Activated naive CD8-positive, alpha-beta T cell treated with anti-CD3 and anti-CD28 coated beads, Interleukin-2, amount 10 ng/mL, durations not matched to agents 7 days and 5 days (primary cell): ENCODE results near the gene CHAD. TPM values are rescaled to one million over a fixed set of nuclear protein-coding genes. Genes with fewer than 3 reads are reported as not detected.

Experiments used
- ATAC-seq: fragments of 150-1000 bp; cut with Tn5 transposase; one replicate; pipeline ENCODE4 v1.10.0; 2021; ENCODE audit warnings: low read depth, moderate library complexity
- POLR2A ChIA-PET: fragments of 350-600 bp; sonication (Branson Sonifier 250); formaldehyde crosslinking; loops from one replicate; lab custom pipeline; 2021; ENCODE audit warnings: antibody characterized with exemption; lab: Charles Lee
- DNase-seq: peaks from one replicate; pipeline ENCODE4 v3.0.0; 2021
- H3K27ac Mint-ChIP-seq: one replicate; pipeline ENCODE4 v1.8.0; 2022; ENCODE audit warnings: mild to moderate bottlenecking, mixed read lengths
- H3K27me3 Mint-ChIP-seq: one replicate; pipeline ENCODE4 v1.8.0; 2022; ENCODE audit warnings: mild to moderate bottlenecking, moderate library complexity, mixed read lengths
- H3K36me3 Mint-ChIP-seq: one replicate; pipeline ENCODE4 v1.8.0; 2021; ENCODE audit warnings: mild to moderate bottlenecking, mixed read lengths
- H3K4me1 Mint-ChIP-seq: one replicate; pipeline ENCODE4 v1.8.0; 2021; ENCODE audit warnings: mixed read lengths
- H3K4me3 Mint-ChIP-seq: one replicate; pipeline ENCODE4 v1.8.0; 2022; ENCODE audit warnings: mild to moderate bottlenecking, moderate library complexity, mixed read lengths
- H3K9me3 Mint-ChIP-seq: one replicate; pipeline ENCODE4 v1.8.0; 2021; ENCODE audit warnings: mixed read lengths
- total RNA-seq, 2 experiments: library from RNA; stranded (reverse); gene quantifications; one replicate each; pipeline ENCODE4 v1.2.3, GENCODE V29; 2021

Gene CHAD
- total RNA-seq, 2 experiments from 2014 or later: not detected

DNA sequence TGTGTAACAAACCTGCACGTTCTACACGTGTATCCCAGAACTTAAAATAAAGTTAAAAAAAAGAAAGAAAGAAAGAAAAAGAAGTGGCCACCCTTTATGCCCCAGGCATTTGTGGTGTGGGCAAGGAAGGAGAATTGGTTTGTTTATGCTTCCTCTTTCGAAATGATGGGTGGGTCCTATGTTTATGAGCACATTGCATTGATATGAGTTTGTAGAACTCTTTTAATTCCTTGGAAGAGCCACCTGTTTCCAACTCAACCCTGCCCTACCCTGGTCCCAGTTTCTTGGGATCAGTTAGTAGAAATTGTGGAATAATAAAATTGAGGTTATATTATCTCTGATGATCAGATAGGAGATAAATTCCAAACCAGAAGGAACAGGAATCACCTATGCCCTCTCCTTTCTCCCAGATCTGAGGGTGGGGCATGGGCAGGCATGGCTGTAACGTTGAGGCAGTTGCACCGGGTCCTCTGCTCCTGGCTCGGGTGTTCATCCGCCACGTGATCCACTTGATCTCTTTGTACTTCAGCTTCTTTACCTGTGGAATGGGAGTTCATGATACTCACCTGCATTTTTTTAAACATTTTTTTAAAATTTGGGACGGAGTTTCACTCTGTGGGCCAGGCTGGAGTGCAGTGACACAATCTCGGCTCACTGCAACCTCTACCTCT is 15.9 kb downstream of the CHAD start:
- Mint-ChIP-seq H3K27ac (no peak overlapping the region), H3K27me3 (no peaks in the 10 kb centered on the region), H3K4me1 (peaks cover 2% of the 10 kb centered on the region), H3K9me3 (no peaks in the 10 kb centered on the region), H3K36me3 (peaks cover 4% of the 10 kb centered on the region), H3K4me3 (no peak overlapping the region)
- POLR2A ChIA-PET: no interaction called here
- no peak for DNase-seq
- ATAC-seq: no peak

DNA sequence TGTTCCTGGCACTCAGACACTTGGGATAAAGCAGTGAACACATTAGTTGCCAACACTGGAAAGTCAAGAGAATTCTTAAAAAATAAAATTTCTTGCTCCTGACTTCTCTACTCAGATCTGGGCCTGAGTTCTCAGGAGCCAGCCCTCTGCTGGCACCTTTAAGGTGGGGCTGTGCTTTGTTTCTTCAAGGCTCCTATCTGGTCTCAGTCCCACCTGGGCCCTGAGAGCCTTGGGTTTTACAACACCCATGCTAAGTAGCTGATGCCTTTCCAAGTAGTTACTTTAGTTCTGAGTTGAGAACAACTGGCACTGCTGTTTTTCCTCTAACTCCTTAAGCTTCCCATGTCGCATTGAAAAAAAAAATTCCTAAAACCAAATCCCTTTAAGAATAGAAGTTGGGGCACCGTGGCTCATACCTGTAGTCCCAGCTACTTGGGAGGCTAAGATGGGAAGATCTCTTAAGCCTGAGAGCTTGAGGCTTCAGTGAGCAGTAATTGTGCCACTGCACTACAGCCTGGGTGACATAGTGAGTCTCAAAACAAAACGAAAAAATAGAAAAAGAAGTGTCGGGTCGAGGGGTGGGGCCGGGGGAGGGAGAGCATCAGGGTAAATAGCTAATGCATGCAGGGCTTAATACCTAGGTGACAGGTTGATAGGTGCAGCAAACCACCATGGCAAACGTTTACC is 16.6 kb downstream of the CHAD start:
- no peaks in the 10 kb centered on the region for H3K9me3 Mint-ChIP-seq
- H3K4me3 Mint-ChIP-seq: no peak overlapping the region
- POLR2A ChIA-PET: no interaction called here
- no peaks in the 10 kb centered on the region for H3K27me3 Mint-ChIP-seq
- H3K36me3 Mint-ChIP-seq: peaks cover 4% of the 10 kb centered on the region
- DNase-seq (no peak), ATAC-seq (no peak)
- no peak overlapping the region for H3K27ac Mint-ChIP-seq
- H3K4me1 Mint-ChIP-seq: peaks cover 2% of the 10 kb centered on the region

GRCh38 chr17:50448643-50449042 is 20.0 kb downstream of the CHAD start:
- POLR2A ChIA-PET: no interaction called here
- H3K4me1 Mint-ChIP-seq: peaks cover 2% of the 10 kb centered on the region
- peaks cover 2% of the 10 kb centered on the region for H3K36me3 Mint-ChIP-seq
- no peak overlapping the region for H3K27ac Mint-ChIP-seq
- no peak for DNase-seq
- ATAC-seq: no peak
- no peaks in the 10 kb centered on the region for H3K9me3 Mint-ChIP-seq
- H3K4me3 Mint-ChIP-seq: no peak overlapping the region
- H3K27me3 Mint-ChIP-seq: no peaks in the 10 kb centered on the region

DNA sequence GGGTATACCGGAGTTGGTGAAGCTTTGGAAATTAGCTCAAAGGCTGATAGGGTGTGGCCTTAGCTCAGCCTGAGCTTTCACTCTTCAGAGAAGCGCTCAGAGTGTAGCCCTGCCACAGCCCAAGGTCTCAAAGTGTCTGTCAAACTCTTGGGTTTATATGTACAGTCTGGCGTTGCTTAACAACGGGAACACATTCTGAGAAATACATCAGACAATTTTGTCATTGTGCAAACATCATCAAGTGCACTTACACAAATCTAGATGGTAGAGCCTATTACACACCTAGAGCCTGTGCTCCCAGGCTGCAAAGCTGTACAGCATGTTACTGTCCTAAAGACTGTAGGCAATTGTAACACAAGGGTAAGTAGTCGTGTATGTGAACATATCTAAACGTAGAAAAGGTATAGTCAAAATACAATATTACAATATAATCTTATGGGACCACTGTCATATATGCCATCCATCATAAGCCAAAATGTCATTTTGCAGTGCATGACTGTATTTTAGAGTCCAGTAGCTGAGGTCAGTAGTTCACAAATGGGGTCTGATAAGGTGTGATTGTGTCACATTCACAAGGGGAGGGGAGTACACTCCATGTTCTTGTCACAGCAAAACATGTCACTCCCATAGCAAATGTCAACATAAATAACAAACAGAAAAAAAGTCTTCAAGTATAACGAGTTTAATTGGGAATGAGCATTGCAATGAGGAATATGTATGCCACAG is 20.6 kb downstream of the CHAD start:
- no peak overlapping the region for H3K4me3 Mint-ChIP-seq
- H3K36me3 Mint-ChIP-seq: peaks cover 2% of the 10 kb centered on the region
- H3K4me1 Mint-ChIP-seq: peaks cover 2% of the 10 kb centered on the region
- no peak overlapping the region for H3K27ac Mint-ChIP-seq
- DNase-seq (no peak), ATAC-seq (no peak)
- H3K27me3 Mint-ChIP-seq: no peaks in the 10 kb centered on the region
- H3K9me3 Mint-ChIP-seq: no peaks in the 10 kb centered on the region
- POLR2A ChIA-PET: no interaction called here

DNA sequence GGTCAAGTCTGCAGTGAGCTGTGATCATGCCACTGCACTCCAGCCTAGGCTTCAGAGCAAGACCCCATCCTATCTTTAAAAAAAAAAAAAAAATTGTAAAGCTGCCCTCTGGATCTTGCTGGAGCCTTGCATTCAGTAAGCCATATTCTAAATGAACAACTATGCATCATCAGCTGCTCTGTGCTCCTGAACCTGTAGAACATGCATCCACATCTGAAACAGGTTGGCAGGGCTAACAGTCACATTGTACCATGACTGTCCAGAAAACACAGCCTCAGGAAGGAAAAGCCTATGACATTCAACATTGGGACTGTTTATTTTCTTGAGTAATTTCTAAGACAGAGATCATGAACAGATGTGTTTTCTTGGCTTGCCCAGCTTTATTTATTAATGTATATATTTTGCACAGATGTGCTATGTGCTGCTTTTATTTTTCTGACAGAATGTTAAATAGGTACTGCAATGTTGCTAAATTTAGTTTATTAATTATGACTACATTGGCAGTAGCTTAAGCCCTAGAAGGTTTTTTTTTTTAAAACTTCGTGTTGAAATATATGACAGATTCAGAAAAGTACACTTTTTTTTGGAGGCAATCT is 22.9 kb downstream of the CHAD start:
- Mint-ChIP-seq H3K9me3 (no peaks in the 10 kb centered on the region), H3K36me3 (peaks cover 2% of the 10 kb centered on the region), H3K27me3 (no peaks in the 10 kb centered on the region), H3K4me1 (no peaks in the 10 kb centered on the region), H3K27ac (no peak overlapping the region), H3K4me3 (no peak overlapping the region)
- ATAC-seq (no peak), DNase-seq (no peak)
- POLR2A ChIA-PET: no interaction called here

DNA sequence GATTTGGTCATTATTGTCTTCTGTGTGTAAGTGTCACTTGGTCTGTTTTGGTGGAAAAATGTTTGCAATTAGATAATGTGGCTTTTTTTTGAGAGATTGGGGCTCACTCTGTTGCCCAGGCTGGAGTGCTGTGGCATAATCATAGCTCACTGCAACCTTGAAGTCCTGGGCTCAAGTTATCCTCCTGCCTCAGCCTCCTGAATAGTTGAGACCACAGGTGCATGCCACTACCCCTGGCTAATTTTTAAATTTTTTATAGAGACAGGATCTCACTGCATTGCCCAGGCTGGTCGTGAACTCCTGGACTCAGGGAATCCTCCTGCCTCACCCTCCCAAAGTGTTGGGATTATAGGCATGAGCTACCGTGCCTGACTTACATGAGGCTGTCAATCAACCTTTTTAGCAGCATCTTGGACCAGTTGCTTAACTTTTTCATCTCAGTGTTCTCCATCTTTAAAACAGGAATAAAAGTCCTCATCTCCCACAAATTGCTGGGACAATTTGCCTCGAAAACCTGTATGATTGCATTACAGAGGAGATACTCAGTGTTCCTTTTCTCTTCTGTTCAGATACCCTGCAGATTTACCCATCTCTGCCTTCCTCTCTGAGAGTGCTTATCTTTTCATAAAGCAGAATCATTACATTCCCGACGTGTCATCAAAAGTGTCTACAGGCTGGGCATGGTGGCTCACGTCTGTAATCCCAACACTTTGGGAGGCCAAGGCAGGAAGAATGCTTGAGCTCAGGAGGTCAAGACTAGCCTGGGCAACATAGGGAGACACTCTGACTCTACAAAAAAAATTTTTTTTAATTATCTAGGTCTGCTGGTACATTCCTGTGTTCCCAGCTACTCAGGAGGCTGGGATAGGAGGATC is 23.6 kb downstream of the CHAD start:
- POLR2A ChIA-PET: no interaction called here
- Mint-ChIP-seq H3K4me3 (no peak overlapping the region), H3K27me3 (no peaks in the 10 kb centered on the region), H3K4me1 (no peaks in the 10 kb centered on the region), H3K9me3 (no peaks in the 10 kb centered on the region), H3K36me3 (no peaks in the 10 kb centered on the region), H3K27ac (no peak overlapping the region)
- no peak for DNase-seq
- ATAC-seq: no peak

DNA sequence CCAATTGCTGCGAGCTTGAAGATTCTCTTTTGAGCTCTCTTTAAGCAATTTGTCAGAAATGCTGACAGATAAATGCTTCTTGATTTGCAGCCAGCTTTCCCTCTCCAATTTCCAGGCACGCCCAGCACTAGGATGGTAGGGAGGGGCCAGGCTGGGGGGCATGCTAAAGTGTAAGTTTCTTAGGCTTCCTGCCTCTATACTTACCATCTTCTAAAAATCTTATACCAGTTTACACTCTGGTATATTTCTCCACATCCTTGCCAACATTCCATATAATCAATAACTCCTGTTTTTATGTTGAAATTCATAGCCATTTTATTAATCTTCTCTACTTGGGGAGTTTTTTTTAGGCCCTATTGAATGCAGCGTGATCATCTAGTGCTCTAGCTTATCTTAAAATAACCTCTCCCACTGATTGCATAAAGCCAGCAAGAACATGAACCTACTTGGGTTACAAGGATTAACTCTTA is 25.1 kb downstream of the CHAD start:
- no peak for DNase-seq
- no peaks in the 10 kb centered on the region for H3K36me3 Mint-ChIP-seq

GRCh38 chr17:50440838-50441829 is 27.5 kb downstream of the CHAD start:
- POLR2A ChIA-PET: interaction anchor here (0.7 kb wide), 1 partner anchor 24 kb away, joined by 3 read pairs; no protein-coding TSS in a partner anchor
- Mint-ChIP-seq H3K27ac (no peak overlapping the region), H3K4me1 (peaks cover 2% of the 10 kb centered on the region), H3K4me3 (no peak overlapping the region), H3K9me3 (no peaks in the 10 kb centered on the region), H3K36me3 (peaks cover 6% of the 10 kb centered on the region), H3K27me3 (no peaks in the 10 kb centered on the region)
- no peak for ATAC-seq
- no peak for DNase-seq

More for the DNA sequence above, 25.1 kb downstream of the CHAD start:
- H3K4me3 Mint-ChIP-seq: no peak overlapping the region
- no peaks in the 10 kb centered on the region for H3K27me3 Mint-ChIP-seq
- H3K4me1 Mint-ChIP-seq: peaks cover 2% of the 10 kb centered on the region
- no peaks in the 10 kb centered on the region for H3K9me3 Mint-ChIP-seq
- H3K27ac Mint-ChIP-seq: no peak overlapping the region
- ATAC-seq: no peak
- POLR2A ChIA-PET: interaction anchor here (0.6 kb wide), 1 partner anchor 11 kb away, joined by 3 read pairs; no protein-coding TSS in a partner anchor

GRCh38 chr17:50440172-50440837 is 28.4 kb downstream of the CHAD start:
- Mint-ChIP-seq H3K9me3 (no peaks in the 10 kb centered on the region), H3K27ac (no peak overlapping the region), H3K27me3 (no peaks in the 10 kb centered on the region), H3K36me3 (peaks cover 6% of the 10 kb centered on the region), H3K4me3 (no peak overlapping the region), H3K4me1 (peaks cover 2% of the 10 kb centered on the region)
- no peak for DNase-seq
- ATAC-seq: no peak
- POLR2A ChIA-PET: interaction anchor here (0.5 to 0.7 kb wide), 2 partner anchors 24 to 141 kb away, joined by 3 read pairs; no protein-coding TSS in a partner anchor

GRCh38 chr17:50439008-50439407 is 29.7 kb downstream of the CHAD start:
- no peak for ATAC-seq
- DNase-seq: no peak

GRCh38 chr17:50437409-50437808 is 31.3 kb downstream of the CHAD start:
- H3K27ac Mint-ChIP-seq: no peak overlapping the region
- no peak for ATAC-seq
- no peak overlapping the region for H3K4me3 Mint-ChIP-seq
- peaks cover 6% of the 10 kb centered on the region for H3K36me3 Mint-ChIP-seq
- no peaks in the 10 kb centered on the region for H3K9me3 Mint-ChIP-seq
- POLR2A ChIA-PET: interaction anchor here (0.7 kb wide), 1 partner anchor 9 kb away, joined by 3 read pairs; no protein-coding TSS in a partner anchor
- DNase-seq: no peak
- H3K4me1 Mint-ChIP-seq: peaks cover 7% of the 10 kb centered on the region
- no peaks in the 10 kb centered on the region for H3K27me3 Mint-ChIP-seq

More at GRCh38 chr17:50439008-50439407, 29.7 kb downstream of the CHAD start:
- no peaks in the 10 kb centered on the region for H3K27me3 Mint-ChIP-seq
- POLR2A ChIA-PET: no interaction called here
- H3K4me1 Mint-ChIP-seq: peaks cover 5% of the 10 kb centered on the region
- H3K36me3 Mint-ChIP-seq: peaks cover 6% of the 10 kb centered on the region
- no peak overlapping the region for H3K27ac Mint-ChIP-seq
- no peak overlapping the region for H3K4me3 Mint-ChIP-seq
- H3K9me3 Mint-ChIP-seq: no peaks in the 10 kb centered on the region
